NK-92 (cell line): ENCODE data around the gene CEP55.
"Not testable (repeated sequence)": the region's sequence is repeated elsewhere in the genome, so short reads cannot be mapped to it uniquely, and the experiment has no call there.

Source experiments
- DNase-seq: peaks from one replicate; lab custom pipeline; 2025; ENCODE audit not compliant: unreplicated experiment; lab: John Stamatoyannopoulos, UW

CEP55 gene

DNA sequence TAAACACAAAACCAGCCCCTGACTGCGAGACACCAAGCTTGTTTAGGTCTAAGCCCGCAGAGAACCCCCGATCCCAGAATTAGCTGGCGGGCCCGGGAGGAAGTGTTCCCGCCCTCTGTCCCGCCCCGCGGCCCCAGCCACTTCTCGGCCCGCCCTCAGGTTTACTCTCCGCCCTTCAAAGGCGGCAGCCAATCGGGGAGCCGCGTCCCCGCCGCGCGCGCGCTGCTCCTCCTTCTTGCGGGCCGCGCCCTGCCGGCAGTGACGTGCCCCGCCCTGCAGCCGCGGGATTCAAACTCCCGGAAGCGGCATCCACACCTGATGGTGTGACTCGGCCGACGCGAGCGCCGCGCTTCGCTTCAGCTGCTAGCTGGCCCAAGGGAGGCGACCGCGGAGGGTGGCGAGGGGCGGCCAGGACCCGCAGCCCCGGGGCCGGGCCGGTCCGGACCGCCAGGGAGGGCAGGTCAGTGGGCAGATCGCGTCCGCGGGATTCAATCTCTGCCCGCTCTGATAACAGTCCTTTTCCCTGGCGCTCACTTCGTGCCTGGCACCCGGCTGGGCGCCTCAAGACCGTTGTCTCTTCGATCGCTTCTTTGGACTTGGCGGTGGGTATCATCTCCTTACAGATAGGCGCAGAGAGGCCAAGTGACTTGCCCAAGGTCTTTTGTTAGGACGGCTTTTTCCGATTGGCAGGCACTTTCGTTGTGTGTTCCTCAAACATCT is at the start of gene CEP55:
Gene CEP55, plus strand, starts transcription at position 291 of the 720 bp plus-strand sequence. CDS start 3,440 bp downstream, outside the sequence.
- peak; percentile 34 for DNase-seq

DNA sequence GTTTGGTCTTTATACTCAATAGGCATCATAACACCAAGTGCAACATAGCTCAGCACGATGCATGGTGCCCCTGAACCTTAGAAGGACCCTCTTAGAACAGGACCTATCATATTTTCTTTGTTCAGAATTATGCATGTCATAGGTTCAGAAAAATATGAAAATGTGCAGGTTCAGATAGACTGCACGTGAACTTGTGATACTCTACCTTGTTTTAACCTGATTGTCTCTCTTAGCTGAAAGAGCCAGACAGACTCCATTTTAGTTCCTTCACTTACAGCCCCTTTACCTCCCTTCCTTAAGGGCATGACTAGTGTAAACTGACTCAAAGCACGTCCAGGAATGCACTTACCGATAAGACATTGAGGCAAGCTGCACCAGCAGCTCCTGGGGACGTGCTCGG is 49.4 kb upstream of the CEP55 start:
- no peak for DNase-seq

DNA sequence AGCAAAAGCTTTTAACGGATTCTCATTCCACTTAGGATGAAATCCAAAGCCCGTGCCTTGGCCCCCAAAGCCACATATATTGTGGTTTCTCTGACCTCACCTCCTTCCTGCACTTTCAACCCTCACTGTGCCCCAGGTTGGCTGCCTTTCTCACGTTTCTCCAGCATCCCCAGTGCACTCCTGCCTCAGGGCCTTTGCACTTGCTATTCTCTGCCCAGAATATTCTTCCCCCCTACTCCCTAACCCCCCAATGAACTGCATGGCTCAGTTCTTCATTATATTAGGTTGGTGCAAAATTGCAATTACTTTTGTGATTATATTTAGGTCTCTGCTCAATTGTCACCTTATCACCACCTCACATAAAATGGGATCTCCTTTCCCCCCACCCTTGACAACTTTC is 48.4 kb upstream of the CEP55 start:
- DNase-seq = no peak

DNA sequence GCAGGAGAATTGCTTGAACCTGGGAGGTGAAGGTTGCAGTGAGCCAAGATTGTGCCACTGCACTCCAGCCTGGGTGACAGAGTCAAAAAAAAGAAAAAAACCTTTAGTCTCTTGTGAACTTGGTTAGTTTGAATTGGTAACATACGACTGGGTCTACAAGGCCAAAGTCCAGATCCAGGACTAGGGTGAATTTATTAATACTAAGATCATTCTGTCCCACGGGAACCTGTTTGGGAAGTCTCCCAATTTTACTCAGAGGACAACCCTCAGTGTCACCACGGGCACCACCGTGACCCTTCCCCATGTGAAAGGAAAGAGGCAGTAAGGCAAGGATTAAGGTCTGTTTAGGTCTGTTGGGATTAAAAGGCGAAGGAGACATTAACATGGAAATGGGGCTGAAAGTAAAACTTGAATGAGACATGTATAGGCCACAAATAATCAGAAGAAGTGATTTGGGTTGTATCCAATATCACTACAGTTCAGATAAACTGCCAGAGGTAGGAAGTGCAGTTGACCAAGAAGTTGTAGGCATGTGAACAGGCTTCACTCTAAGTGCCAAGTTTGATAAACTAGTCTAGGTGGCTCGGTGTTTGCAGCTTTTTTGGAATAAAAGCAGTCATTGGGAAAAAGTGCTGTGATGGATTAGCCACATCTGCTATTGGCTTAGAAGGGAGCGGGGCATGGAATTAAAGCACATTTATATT is 45.0 kb upstream of the CEP55 start:
- DNase-seq = no peak

DNA sequence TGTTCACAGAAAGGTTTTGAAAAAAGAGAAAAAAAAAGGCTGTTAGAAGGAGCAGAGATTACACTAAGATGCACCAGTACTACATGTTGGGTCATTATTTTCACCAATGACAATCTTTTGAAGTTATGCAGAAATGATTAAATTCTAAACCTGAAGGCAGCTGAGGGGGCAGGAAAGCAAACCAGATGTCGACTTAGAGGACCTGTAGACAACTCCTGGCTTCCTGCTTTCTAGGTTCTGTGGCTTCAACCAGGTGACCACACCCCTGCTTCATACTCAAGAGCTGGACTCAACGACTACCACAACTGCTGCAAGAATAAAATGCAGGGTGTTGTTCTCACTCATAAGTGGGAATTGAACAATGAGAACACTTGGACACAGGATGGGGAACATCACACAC is 44.3 kb upstream of the CEP55 start:
- no peak for DNase-seq

DNA sequence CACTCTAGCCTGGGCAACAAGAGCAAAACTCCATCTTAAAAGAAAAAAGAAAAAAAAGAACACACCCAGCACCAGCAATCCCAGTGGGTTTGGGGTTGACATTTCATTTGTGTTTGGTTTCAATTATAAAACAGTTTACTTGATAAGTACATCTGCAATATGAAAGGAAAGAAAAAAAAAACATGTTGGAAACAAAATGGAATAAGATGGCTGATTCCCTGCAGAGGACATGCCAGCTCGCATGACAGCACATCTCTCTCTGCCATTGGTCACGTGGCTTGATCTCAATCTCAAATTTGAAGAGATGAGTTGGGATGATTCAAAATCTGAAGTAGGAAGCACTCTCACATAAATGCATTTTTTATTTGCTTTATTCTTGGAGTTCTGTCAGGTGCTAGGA is 42.3 kb upstream of the CEP55 start:
- no peak for DNase-seq

DNA sequence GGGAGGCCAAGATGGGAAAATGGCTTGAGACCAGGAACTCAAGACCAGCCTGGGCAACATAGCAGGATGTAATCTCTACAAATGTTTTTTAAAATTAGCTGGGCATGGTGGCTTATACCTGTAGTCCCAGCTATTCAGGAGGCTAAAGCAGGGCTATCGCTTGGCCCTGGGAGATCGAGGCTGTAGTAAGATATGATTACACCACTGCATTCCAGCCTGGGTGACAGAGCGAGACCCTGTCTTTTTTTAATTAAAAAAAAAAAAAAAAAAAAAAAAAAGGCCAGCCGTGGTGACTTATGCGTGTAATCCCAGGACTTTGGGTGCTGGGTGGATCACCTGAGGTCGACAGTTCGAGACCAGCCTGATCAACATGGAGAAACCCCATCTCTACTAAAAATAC is 41.7 kb upstream of the CEP55 start:
- DNase-seq = no peak

DNA sequence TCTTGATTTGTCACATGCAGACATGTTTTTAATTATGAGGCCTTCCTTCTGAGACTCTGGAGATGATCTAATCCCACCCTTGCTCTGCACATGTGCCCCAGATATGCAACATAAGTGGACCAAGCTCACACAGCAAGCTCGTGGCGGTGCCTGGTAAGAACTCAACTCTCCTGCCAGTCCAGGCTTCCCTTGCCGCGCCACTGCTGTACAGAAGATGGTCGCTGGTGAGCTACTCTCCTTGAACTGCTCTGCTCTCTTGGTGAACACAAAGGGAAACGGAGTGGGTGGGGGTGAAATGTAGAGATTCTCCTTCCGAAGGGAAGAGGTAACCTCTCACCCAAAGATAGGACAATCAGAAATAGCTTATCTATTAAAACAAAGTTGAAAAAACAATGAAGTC is 39.9 kb upstream of the CEP55 start:
- DNase-seq = no peak

DNA sequence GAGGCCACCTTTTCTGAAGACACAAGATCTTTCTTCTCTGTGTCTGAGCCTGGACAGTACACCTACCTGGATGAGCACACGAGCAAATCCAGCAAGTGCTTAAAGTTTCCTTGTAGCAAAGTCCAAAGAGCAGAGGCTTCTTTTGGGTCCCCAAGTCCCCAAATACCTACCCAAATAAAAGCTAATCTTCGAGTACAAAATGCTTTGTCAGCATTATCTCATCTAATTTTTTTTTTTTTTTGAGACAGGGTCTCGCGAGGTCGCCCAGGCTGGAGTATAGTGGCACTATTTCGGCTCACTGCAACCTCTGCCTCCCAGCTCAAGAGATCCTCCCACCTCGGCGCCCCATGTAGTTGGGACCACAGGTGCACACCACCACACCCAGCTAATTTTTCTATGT is 38.9 kb upstream of the CEP55 start:
- DNase-seq = no peak

DNA sequence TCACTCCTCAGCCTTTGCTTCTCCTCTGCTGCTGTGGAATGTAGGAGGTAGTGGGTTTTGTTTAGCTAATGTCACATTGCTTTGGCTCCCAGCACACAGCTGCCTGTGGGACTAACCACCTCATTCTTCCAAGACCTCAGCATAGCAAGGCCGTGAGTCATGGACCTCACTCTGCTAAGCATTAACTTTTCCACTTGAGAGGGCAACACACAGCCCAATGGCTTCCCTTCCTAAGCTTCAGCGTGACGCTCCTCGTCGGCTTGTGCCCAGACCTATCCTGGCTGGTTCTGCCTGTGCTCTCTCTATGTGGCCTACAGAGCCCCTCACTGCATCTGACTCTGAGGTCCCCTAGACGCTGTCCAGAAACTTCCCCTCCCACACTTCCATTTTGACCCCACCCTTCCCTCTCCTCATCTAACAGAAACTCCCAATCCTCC is 37.6 kb upstream of the CEP55 start:
- DNase-seq = no peak

DNA sequence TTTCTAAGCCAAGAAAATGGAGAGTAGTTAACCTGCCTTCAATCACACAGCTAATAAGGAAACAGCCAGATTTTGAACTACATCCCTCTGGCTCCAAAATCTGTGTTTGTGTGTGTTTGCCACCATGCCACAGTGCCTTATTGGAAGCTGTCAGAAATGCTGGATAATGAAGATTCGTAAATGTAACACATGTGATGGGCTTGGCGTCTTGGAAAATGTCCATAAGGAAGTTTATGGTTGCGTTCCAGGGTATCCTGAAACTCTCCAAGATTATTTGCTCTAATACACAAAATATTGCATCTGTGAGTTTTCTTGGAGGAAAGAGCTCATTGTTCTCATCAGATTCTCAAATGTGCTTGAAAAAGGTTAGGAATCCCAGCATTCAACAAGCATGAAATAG is 36.9 kb upstream of the CEP55 start:
- no peak for DNase-seq

DNA sequence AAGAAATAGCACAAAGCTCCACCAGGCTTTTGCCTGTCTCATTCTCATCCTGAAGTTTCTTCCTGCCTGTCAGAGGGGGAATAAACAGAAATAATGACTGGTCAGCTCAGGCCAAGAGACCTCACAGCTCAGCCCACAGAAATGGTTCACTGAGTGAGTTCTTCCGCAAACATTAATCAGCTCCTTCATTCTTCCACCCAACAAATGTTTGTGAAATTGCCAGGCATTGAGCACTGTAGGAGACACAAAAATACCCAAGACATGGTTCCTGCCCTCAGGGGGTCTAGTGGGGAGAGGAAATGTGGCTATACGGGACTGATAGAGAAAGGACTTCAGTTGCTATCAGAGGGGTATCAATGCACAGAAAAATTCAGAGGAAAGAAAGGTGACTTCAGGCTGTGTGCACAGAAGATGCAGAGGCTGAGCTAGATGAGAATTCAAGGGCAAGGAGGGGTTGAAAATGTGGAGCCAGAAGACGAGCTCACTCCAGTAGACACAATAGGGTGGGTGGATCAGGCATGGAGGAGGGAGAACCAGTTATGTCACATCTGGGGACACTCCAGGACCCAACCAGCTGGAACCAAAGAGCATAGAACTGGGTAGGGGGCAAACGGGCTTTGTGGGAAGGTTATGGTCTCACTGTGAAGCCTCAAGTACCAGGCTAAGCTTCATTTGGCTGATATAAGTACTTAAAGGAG is 35.2 kb upstream of the CEP55 start:
- no peak for DNase-seq

DNA sequence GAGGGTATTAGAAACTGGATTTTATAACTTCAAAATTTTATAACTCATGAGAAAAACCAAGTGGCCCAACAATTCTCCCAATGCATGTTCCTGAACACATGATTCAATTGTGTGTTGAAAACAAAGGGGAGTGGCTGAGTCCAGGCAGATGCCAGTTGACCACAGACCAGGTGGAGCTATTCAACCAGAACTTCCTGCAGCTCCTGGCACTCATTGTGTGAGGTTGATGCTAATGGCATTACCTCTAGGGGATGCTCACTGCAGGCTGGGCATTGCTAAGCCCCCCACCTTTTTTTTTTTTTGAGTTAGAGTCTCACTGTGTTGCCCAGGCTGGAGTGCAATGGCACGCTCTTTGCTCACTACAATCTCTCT is 34.6 kb upstream of the CEP55 start:
- no peak for DNase-seq

DNA sequence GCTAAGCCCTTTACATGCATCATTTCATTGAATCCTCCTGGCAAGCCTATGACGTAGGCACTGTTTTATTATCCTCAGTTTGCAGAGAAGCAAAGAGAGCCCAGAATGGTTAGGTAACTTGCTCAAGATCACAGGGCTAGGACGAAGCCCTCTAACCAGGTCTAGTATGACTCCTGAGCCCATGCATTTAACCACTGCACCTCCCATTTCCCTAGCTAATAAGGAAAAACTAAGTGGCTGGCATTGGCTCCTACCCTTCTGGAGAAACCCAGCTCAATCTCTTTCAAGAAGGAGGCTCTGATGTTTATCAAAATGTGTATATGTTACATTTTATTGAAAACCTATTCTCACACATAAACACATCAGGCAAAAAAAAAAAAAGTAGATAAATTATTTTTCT is 34.0 kb upstream of the CEP55 start:
- DNase-seq = no peak

DNA sequence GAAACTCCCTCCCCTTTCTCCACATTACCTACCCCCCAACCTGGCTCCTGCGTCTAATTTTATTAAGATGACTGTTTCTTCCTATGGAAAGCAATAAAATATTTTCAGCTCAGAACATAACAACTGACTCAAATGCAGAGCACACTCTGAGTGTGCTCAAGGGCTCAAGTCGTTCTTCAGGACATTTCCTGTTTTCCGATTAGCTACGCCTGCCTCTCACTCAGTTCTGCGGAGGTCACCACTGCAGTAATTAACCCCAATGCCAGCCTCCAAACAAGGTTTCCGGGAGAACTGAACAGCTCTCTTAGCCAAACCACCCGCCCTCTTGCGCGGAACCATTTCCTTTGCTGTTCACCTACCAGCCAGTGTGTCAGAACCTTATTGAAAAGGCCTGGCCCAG is 33.5 kb upstream of the CEP55 start:
- no peak for DNase-seq

DNA sequence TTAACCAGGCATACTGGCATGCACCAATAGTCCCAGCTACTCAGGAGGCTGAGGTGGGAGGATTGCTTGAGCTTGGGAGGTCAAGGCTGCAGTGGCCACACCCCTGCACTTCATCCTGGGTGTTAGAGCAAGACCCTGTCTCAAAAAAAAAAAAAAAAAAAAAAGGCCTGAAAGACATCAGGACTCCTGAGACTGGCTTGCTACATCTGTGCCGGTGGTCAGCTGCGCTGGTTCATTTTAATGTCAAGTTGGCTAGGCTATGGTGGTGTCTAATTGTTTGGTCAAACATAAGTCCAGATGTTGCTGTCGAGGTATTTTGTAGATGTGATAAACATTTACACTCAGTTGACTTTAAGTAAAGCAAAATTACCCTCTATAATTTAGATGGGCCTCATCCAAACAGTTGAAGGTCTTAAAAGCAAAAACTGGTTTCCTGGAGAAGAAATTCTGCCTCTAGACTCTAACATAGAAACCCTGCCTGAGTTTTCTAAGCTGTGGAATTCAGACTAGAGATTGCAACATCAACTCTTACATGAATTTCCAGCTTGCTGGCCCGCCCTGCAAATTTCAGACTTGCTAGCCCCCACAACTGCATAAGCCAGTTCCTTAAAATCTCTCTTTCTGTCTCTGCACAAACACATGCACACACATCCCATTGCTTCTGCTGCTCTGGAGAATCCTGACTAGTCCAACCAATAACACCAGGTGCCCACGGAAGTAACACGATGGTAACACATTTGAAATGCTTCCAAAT is 32.5 kb upstream of the CEP55 start:
- DNase-seq = no peak

DNA sequence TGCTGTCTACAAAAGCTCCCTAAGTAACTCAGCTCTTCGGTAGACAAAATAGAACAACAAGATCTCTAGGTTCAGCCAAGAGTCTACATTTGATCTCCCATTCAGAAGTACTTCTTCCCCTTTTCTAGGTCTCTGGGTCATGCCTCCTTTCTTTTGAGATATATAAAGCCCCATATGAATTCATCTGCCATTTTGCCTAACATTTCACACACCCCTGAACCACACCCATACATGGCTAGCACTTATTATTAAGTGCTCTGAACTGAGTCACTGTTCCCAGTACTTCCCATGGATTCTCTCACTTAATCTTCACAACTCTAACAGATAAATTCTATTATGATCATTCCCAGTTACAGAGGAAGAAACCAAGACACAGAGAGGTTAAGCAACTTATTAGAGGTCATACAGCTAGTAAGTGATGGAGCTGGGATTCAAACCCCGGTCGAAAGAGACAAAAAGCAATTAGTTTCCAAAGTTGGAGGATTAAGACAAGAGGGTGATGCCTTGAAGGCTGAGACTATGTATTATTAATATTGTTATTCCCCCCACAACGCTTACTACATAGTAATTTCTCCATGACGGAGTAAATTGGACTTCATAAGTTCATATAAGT is 31.5 kb upstream of the CEP55 start:
- no peak for DNase-seq

DNA sequence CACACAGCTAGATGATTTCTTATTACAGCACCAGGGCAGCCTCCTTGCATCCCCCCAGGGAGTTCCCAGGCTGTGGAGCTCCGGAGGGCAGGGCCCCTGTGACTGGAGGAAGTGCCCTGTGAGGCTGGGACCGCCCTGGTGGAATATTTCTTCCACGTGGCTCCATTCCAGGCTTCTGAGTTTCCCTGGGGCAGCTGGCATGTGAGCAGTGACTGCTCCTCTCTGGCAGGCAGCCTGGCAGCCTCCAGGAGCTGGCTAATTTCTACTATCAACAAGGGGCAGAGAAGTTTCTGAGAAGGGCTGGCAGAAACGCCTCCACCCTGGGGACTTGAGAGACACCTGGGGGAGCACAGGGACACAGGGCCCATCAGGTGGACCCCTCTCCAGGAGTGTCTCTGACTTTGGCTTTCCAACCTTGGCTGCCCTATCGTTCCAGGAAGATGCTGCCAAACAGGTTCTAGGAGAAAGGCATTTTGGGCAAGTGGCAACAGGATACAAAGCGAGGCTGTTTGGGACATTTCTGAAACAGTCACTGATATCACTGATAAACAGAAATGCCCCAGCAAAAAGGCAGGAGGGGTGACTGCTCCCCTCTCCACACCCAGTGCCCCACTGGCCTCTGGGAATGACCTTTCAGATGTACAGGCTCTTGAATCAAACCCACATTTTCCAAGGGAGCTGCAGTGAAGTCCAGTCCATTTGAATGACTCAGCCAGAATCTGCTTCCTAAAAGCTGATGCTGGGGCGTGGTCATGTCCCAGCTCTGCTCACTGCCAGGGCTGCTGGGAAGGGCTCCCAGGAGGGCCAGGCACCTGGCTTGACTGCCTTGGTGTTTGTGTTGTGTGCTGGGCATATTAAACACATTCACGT is 30.4 kb upstream of the CEP55 start:
- no peak for DNase-seq

DNA sequence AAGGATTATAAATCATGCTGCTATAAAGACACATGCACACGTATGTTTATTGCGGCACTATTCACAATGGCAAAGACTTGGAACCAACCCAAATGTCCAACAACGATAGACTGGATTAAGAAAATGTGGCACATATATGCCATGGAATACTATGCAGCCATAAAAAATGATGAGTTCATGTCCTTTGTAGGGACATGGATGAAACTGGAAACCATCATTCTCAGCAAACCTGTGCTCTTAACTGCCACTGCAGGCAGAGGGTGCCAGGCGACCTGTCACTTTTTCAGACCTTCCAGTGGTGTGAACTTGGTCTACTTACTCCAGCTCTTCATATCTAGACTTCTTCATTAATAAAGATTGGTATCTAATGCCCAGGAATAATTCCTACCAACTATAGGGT is 28.8 kb upstream of the CEP55 start:
- not testable (repeated sequence) for DNase-seq
